GM13977 (cell line): ENCODE results near the gene SCMH1.

Experiments used
- DNase-seq: peaks from one replicate; pipeline ENCODE4 v3.0.0; 2012; ENCODE audit warnings: low spot score
- in situ Hi-C: fragments of 300-500 bp; cut with MboI; formaldehyde crosslinking; loops from one replicate; pipeline ENCODE4 v1.12.0; 2022; ENCODE audit warnings: low sequenced_read_pairs, low pct_unique_long_range_greater_than_20kb, mixed read lengths, inconsistent platforms; ENCODE audit not compliant: unreplicated experiment
- TF ChIP-seq, protein P1 (sequence below): IDR thresholded peaks from 2 replicates; pipeline ENCODE4 v1.5.1; 2012; ENCODE audit warnings: mild to moderate bottlenecking, control low read depth; ENCODE audit not compliant: insufficient read depth; ENCODE audit errors: extremely low read depth, missing control alignments

The SCMH1 gene

DNA sequence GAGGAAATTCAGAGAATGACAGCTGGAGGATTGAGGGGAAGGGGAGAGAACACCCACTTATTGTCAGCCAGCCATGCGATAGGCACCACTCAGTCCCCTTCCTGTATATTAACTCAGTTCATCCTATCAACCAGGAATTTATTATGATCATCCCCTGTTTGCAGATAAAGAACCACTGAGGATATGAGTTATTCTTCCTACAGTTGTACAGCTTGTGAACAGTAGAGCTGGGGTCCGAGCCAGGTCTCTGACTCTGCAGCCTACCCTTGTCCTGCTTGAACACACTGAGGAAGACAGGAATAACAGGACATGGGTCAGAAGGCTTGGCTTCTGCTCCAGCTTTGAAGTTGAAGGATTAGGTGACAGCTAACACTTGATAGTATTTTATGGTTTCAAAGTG is 42.0 kb upstream of the SCMH1 start:
- in situ Hi-C loops, result no loop called here
- no peak for DNase-seq
- TF ChIP-seq, protein P1, sequence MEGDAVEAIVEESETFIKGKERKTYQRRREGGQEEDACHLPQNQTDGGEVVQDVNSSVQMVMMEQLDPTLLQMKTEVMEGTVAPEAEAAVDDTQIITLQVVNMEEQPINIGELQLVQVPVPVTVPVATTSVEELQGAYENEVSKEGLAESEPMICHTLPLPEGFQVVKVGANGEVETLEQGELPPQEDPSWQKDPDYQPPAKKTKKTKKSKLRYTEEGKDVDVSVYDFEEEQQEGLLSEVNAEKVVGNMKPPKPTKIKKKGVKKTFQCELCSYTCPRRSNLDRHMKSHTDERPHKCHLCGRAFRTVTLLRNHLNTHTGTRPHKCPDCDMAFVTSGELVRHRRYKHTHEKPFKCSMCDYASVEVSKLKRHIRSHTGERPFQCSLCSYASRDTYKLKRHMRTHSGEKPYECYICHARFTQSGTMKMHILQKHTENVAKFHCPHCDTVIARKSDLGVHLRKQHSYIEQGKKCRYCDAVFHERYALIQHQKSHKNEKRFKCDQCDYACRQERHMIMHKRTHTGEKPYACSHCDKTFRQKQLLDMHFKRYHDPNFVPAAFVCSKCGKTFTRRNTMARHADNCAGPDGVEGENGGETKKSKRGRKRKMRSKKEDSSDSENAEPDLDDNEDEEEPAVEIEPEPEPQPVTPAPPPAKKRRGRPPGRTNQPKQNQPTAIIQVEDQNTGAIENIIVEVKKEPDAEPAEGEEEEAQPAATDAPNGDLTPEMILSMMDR, result no peak

DNA sequence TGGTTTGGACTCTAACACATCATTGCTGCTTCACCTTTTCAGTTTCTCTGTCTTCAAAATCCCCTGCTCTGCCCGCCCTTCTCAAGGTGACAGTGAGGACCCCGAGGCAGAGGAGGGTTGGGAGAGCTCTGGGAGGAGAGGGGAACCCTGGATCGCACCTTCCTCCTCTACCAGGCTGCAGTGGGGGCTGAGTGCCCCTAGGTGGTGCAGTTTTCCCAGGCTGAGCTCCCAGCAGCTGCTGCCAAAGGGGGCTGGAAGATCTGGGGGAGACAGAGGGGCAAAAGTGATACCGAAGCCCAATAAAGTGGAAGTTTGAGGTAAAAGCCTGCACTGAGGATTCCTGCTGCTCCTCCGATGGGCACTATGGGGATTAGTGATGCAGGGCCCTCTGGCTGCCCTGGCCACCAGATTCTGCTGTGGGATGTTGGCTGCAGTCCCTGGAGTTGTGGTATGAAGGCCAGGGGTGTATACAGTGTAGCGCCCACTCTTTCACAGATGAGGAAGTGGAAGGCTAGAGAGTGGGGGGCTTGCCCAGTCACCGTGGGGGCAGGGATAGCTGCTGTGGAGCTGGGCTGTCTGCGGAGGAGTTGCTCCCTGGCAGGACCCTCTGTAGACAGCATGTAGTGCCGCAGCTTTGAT is 40.7 kb upstream of the SCMH1 start:
- DNase-seq, result peak; percentile 59
- in situ Hi-C loops, result no loop called here
- TF ChIP-seq, protein P1, result peak; percentile 89

DNA sequence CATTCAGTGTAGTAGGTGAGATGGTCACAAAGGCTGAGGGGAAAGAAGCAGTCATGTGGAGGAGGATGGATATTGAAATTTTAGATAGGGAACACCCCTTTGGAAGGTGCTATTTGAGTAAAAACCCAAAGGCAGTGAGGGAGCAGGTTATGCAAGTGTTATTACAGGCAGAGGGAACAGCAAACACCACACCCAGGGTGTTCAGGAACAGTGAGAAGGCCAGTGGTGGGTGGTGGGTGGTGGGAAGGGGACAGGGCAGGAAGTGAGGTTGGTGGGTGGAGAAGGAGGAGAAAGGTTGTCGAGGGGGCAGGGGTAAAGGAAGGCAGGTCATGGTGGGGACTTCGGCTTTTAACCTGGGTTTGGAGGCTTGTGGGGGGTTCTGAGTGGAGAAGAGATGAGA is 39.2 kb upstream of the SCMH1 start:
- TF ChIP-seq, protein P1, result no peak
- no peak for DNase-seq
- in situ Hi-C loops, result no loop called here

DNA sequence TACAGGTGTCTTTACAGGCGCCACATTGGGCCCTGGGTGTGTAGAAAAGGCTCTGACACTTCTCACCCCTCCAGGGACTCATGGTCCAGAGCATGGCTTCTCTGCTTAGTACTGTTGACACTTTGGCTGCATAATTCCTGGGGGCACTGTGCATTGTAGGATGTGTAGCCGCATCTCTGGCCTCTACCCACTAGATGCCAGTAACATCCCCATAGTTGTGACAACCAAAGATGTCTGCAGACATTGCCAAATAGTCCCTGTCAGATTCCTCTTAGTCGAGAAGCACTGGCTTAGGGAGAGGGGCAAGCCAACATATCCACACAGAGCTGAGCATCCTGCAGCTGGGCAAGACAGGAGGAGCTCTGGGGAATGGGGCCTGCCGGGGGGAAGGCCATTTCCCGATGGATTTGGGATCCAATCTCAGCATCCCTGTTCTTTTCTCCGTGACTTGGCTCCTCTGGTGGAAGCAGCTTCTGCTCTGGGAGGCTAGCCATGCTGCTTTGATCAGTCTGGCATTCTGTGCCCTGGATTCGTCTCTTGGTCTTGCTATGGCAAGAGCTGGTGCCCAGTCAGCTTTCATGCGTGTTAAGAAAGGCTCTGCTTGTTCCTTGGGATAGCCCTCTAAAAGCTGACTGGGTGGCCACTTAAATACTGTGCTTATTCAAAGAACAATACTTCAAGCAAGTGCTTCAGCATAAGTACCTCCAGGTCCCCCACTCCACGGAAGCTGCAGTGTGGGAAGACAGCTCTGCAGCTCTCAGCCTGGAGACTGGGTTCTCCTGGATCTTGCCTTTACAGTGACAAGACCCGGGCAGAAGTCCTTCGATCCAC is 38.3 kb upstream of the SCMH1 start:
- no peak for DNase-seq
- TF ChIP-seq, protein P1, result no peak
- in situ Hi-C loops, result no loop called here

DNA sequence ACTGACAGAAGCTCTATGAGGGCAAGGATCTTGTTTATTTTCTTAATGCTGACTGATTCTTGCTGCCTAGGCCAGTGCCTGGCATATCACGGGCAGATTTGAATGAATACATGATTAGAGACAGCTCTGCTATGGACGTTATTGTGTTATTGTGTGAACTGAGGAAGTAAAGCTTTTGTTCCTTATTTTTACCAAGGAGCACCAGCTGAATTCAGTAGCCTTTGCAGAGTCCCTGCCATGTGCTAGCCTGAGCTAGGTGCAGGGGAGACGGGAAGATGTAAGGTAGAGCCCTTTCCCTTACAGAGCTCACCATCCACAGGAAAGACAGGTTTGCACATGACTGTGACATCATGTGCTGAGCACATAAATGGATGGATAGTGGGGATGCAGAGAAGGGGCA is 36.0 kb upstream of the SCMH1 start:
- TF ChIP-seq, protein P1, result no peak
- in situ Hi-C loops, result no loop called here
- DNase-seq, result no peak

DNA sequence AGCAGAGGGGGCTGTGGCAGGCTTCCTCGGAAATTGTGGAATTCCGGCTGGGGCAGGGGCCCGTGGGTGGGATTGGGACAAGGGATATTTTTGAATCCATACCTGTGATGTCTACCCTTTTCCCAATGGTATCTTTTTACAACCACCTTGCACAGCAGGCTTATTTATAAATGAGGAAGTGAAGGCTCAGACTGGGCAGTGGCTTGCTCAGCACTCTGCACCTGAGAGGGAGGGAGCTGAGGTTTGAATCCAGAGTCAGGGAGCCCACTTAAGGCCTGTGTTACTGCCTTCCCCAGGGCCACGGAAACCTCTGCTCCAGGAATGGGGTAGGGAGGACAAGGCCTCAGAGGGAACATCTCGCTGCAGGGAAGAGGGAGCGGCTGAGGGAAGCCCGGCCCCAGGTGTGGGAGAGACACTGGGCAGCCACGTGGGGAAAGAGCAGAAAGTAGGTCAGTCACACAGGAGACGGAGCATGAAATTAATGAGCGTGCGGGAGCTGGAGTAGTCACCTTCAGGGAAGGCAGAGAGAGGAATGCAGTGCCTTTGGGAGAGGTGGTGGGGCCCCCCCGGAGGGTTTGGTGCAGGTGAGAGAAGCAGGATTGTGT is 35.4 kb upstream of the SCMH1 start:
- TF ChIP-seq, protein P1, result no peak
- in situ Hi-C loops, result no loop called here
- DNase-seq, result no peak
